SK-N-SH treated with all-trans-retinoic acid at 6 μM for 48 hours (cell line): ENCODE data around the gene EPN1.

ENCODE experiments used
- BACH2 ChIP-seq: fragments of 250-450 bp; sonication (Bioruptor Pico); IDR thresholded peaks from 2 replicates; pipeline ENCODE4 v1.9.0; 2021; ENCODE audit warnings: mild to moderate bottlenecking, borderline replicate concordance
- CSDC2 ChIP-seq: fragments of 250-450 bp; sonication (Bioruptor Pico); IDR thresholded peaks from 2 replicates; pipeline ENCODE4 v1.5.0; 2020; ENCODE audit warnings: mild to moderate bottlenecking, moderate library complexity
- ISL1 ChIP-seq: fragments of 250-450 bp; sonication (Bioruptor Pico); IDR thresholded peaks from 2 replicates; pipeline ENCODE4 v2.1.2; 2022; ENCODE audit warnings: mild to moderate bottlenecking, moderate library complexity
- POU6F1 ChIP-seq: fragments of 250-450 bp; sonication (Bioruptor Pico); IDR thresholded peaks from 2 replicates; pipeline ENCODE4 v1.8.0; 2021; ENCODE audit warnings: low read depth, mild to moderate bottlenecking, moderate library complexity, borderline replicate concordance
- PPARA ChIP-seq: fragments of 250-450 bp; sonication (Bioruptor Pico); IDR thresholded peaks from 2 replicates; pipeline ENCODE4 v1.5.0; 2020; ENCODE audit warnings: mild to moderate bottlenecking, borderline replicate concordance
- RARB ChIP-seq: fragments of 250-450 bp; sonication (Bioruptor Pico); IDR thresholded peaks from 2 replicates; pipeline ENCODE4 v1.8.0; 2021; ENCODE audit warnings: mild to moderate bottlenecking, moderate library complexity
- SNAI2 ChIP-seq: fragments of 250-450 bp; sonication (Bioruptor Pico); IDR thresholded peaks from 2 replicates; pipeline ENCODE4 v1.5.0; 2020; ENCODE audit warnings: mild to moderate bottlenecking, moderate library complexity
- TOX ChIP-seq: fragments of 250-450 bp; sonication (Bioruptor Pico); IDR thresholded peaks from 2 replicates; pipeline ENCODE4 v1.8.0; 2021; ENCODE audit warnings: mild to moderate bottlenecking, moderate library complexity, borderline replicate concordance
- ZC3H10 ChIP-seq: fragments of 250-450 bp; sonication (Bioruptor Pico); IDR thresholded peaks from 2 replicates; pipeline ENCODE4 v1.5.1; 2021; ENCODE audit warnings: mild to moderate bottlenecking, moderate library complexity
- ZFP3 ChIP-seq: fragments of 250-450 bp; sonication (Bioruptor Pico); IDR thresholded peaks from 2 replicates; pipeline ENCODE4 v1.5.0; 2020; ENCODE audit warnings: mild to moderate bottlenecking, moderate library complexity
- ZNF565 ChIP-seq: fragments of 450-650 bp; formaldehyde crosslinking; conservative IDR thresholded peaks from 2 replicates; pipeline ENCODE4 v1.5.0; 2020; ENCODE audit warnings: low read depth, mild to moderate bottlenecking, moderate library complexity
- TF ChIP-seq, protein P1 (sequence below): fragments of 250-450 bp; sonication (Bioruptor Pico); IDR thresholded peaks from 2 replicates; pipeline ENCODE4 v1.5.1; 2021; ENCODE audit warnings: mild to moderate bottlenecking, moderate library complexity
- TF ChIP-seq, protein P2 (sequence below): fragments of 250-450 bp; sonication (Bioruptor Pico); IDR thresholded peaks from 2 replicates; pipeline ENCODE4 v1.5.1; 2020; ENCODE audit warnings: low read depth, mild to moderate bottlenecking, moderate library complexity
- TF ChIP-seq, protein P3 (sequence below): fragments of 250-450 bp; sonication (Bioruptor Pico); IDR thresholded peaks from 2 replicates; pipeline ENCODE4 v1.8.0; 2020; ENCODE audit warnings: mild to moderate bottlenecking, moderate library complexity, borderline replicate concordance

GRCh38 chr19:55716531-55716930 is 41.5 kb downstream of the EPN1 start:
- no peak for TF ChIP-seq ZNF565 (CRISPR knock-in tag)
- TF ChIP-seq, protein P1, sequence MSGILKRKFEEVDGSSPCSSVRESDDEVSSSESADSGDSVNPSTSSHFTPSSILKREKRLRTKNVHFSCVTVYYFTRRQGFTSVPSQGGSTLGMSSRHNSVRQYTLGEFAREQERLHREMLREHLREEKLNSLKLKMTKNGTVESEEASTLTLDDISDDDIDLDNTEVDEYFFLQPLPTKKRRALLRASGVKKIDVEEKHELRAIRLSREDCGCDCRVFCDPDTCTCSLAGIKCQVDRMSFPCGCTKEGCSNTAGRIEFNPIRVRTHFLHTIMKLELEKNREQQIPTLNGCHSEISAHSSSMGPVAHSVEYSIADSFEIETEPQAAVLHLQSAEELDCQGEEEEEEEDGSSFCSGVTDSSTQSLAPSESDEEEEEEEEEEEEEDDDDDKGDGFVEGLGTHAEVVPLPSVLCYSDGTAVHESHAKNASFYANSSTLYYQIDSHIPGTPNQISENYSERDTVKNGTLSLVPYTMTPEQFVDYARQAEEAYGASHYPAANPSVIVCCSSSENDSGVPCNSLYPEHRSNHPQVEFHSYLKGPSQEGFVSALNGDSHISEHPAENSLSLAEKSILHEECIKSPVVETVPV (CRISPR knock-in tag) = no peak
- no peak for TF ChIP-seq PPARA (CRISPR knock-in tag)
- TF ChIP-seq, protein P2, sequence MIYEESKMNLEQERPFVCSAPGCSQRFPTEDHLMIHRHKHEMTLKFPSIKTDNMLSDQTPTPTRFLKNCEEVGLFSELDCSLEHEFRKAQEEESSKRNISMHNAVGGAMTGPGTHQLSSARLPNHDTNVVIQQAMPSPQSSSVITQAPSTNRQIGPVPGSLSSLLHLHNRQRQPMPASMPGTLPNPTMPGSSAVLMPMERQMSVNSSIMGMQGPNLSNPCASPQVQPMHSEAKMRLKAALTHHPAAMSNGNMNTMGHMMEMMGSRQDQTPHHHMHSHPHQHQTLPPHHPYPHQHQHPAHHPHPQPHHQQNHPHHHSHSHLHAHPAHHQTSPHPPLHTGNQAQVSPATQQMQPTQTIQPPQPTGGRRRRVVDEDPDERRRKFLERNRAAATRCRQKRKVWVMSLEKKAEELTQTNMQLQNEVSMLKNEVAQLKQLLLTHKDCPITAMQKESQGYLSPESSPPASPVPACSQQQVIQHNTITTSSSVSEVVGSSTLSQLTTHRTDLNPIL (CRISPR knock-in tag) = no peak
- TF ChIP-seq, protein P3, sequence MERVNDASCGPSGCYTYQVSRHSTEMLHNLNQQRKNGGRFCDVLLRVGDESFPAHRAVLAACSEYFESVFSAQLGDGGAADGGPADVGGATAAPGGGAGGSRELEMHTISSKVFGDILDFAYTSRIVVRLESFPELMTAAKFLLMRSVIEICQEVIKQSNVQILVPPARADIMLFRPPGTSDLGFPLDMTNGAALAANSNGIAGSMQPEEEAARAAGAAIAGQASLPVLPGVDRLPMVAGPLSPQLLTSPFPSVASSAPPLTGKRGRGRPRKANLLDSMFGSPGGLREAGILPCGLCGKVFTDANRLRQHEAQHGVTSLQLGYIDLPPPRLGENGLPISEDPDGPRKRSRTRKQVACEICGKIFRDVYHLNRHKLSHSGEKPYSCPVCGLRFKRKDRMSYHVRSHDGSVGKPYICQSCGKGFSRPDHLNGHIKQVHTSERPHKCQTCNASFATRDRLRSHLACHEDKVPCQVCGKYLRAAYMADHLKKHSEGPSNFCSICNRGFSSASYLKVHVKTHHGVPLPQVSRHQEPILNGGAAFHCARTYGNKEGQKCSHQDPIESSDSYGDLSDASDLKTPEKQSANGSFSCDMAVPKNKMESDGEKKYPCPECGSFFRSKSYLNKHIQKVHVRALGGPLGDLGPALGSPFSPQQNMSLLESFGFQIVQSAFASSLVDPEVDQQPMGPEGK (CRISPR knock-in tag) = no peak
- TF ChIP-seq POU6F1 (CRISPR knock-in tag) = no peak
- no peak for TF ChIP-seq RARB (CRISPR knock-in tag)
- TF ChIP-seq ZC3H10 = no peak
- TF ChIP-seq TOX (CRISPR knock-in tag) = no peak
- no peak for TF ChIP-seq CSDC2
- TF ChIP-seq BACH2 (CRISPR knock-in tag) = no peak
- no peak for TF ChIP-seq ZFP3 (CRISPR knock-in tag)
- no peak for TF ChIP-seq SNAI2 (CRISPR knock-in tag)
- TF ChIP-seq ISL1 (CRISPR knock-in tag) = no peak
